GM18870 (cell line): ENCODE results near the gene C10orf143.
A peak's percentile ranks its signal among the peaks of the same experiment; 100 is the strongest.
"Not testable (repeated sequence)": the region's sequence is repeated elsewhere in the genome, so short reads cannot be mapped to it uniquely, and the experiment has no call there.

Experiments
- ATAC-seq: cut with Tn5 transposase; IDR thresholded peaks from one replicate; pipeline ENCODE4 v1.9.1; 2021; ENCODE audit warnings: moderate library complexity; ENCODE audit not compliant: unreplicated experiment

Gene C10orf143

GRCh38 chr10:130111852-130112180 is 1.2 kb upstream of the C10orf143 start:
- ATAC-seq: no peak

- peak; percentile 91 for ATAC-seq
Observed at GRCh38 chr10:130111113-130111851, 652 bp upstream of the C10orf143 start.

GRCh38 chr10:130109796-130110245 is 809 bp downstream of the C10orf143 start:
- ATAC-seq: peak; percentile 18

GRCh38 chr10:130108934-130109604 is 1.6 kb downstream of the C10orf143 start:
- ATAC-seq: no peak

GRCh38 chr10:130108146-130108545 is 2.5 kb downstream of the C10orf143 start:
- not testable (repeated sequence) for ATAC-seq

GRCh38 chr10:130105724-130106123 is 4.9 kb downstream of the C10orf143 start:
- ATAC-seq: no peak

DNA sequence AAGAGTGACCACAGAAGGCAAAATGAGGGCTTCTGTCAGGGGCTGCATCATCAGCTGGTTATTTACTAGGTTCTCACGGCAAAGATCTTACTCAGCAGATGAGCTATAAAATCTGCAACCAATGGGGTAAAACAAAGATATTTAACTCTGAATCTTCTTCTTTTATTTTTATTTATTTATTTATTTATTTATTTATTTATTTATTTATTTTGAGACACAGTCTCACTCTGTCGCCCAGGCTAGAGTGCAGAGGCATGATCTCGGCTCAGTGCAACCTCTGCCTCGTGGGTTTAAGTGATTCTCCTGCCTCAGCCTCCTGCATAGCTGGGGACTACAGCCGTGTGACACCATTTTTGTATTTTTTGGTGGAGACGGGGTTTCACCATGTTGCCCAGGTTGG is 11.3 kb downstream of the C10orf143 start:
- no peak for ATAC-seq

- ATAC-seq: not testable (repeated sequence)
Observed at GRCh38 chr10:130090565-130090964, 20.1 kb downstream of the C10orf143 start.

DNA sequence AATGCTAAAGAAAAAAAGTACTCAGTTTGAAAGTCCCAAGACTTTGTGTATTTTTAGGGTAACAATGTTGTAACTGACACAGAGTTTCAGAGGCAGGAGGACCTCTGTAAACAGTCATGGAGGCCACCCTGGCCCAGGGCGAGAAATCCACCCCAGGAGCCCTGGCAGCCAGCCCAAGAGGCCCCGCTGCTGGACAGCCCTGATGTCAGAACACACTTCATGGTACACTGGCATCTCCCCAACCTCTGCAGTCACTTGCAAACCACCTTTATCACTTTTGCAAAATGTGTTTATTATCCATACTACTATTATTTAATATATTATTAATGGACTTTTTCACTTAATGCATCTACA is 30.2 kb downstream of the C10orf143 start:
- no peak for ATAC-seq

GRCh38 chr10:130079614-130080460 is 30.8 kb downstream of the C10orf143 start:
- ATAC-seq: no peak

DNA sequence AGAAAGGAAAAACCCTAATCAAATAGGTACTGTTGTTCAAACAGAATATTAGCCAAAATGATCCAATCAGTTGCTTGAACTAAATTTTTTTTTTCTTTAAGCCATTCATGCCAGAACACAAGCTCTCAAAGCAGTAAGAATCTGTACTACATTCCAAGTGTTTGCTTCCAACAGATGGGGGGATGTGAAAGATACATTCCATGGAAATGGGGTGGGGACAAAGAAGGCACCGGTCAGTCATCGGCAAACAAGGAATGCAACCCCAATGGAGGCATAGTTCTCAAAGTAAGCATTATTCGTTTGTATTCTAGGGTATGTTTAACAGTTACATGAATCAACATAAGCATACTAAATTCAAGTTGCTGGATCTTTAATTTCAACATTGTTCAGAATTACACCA is 32.5 kb downstream of the C10orf143 start:
- no peak for ATAC-seq

- ATAC-seq: no peak
Observed at GRCh38 chr10:130076681-130077080, 33.9 kb downstream of the C10orf143 start.

DNA sequence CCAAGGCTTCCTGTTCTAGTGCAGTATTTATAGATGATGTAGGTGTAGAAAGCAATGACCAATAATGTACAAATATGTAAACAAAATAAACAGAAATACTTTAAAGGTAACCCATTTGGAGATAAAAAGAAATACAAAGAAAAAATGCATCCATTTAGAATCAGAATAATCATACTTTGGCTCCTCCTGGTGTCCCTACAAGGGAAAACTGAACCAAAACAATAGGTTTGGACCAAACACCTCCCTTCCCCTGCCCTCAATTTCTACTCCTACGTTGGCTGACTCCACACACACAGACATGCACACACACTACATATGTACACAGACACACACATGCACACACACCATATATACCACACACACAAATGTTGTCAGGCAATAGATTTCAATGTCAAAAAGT is 36.0 kb downstream of the C10orf143 start:
- ATAC-seq: no peak

DNA sequence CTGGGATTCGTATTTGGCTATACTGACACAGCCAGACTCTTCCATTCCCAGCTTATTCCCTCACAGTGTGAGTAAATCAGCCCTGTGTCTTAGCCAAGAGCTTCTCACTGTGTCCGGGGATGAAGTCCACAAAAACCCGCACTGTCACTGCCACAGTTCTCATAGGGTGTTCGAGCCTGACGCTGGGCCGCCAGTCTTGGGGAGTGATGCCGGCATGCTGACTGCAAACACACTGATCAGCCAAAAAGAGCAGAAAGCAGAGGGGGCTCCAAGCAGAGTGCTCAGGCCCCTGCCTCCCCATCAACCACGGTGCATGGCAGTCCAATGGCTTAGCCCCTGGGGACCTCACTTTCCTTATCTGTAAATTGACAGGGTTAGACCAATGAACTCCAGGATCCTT is 36.7 kb downstream of the C10orf143 start:
- ATAC-seq: no peak

- ATAC-seq: no peak
Observed at GRCh38 chr10:130072247-130072646, 38.4 kb downstream of the C10orf143 start.

DNA sequence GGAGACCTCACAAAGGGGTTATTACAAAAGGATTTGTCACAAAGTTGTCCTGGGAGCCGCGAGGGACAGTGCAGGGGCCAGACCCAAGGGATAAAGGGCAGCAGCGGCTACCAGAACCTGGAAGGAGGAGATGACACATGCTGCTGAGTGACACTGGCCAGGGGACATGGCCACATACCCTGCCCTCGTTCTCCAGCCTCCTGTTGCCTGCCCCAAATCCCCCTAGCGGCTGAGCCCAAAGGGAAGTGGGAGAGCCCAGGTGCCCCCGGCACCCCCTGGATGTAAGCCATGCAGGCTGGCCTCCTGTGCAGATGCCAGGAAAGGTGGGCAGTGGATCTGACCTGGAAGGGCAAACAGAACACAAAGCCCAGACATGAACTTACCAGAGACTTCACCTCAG is 42.7 kb downstream of the C10orf143 start:
- ATAC-seq: no peak

DNA sequence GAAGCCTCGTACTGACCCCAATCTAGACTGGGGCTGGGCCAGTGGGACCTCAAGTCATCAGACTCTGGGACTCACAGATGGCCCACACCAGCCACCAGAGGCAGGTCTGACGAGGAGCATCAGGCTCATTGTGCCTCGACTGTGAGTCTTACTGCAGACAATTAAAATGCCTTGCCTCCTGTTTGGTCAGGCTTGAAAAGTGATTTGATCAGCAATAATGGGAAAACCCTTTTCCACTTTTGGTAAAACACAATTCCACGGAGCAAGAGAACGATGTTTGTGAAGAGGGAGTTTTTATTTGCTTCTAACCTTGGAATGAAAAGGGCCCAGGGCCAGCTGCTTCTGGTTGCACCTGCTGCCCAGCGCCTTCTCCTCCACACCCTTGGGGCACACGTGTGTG is 43.9 kb downstream of the C10orf143 start:
- ATAC-seq: no peak

GRCh38 chr10:130065251-130065650 is 45.4 kb downstream of the C10orf143 start:
- ATAC-seq: no peak

GRCh38 chr10:130064783-130065182 is 45.8 kb downstream of the C10orf143 start:
- ATAC-seq: no peak

GRCh38 chr10:130062976-130063375 is 47.7 kb downstream of the C10orf143 start:
- no peak for ATAC-seq

DNA sequence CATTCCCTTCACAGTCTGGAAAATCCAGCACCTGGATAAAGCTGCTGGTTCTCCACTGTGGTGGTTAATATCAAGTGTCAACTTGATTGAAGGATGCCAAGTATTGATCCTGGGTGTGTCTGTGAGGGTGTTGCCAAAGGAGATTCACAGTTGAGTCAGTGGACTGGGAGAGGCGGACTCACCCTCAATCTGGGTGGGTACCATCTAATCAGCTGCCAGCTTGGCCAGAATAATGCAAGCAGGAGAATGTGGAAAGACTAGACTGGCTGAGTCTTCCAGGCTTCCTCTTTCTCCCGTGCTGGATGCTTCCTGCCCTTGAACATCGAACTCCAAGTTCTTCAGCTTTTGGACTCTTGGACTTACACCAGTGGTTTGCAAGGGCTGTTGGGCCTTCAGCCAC is 48.4 kb downstream of the C10orf143 start:
- no peak for ATAC-seq

GRCh38 chr10:130061760-130062159 is 48.9 kb downstream of the C10orf143 start:
- ATAC-seq: no peak
